K562 (cell line): ENCODE results near the gene NBEAL2. TPM values are rescaled to one million over a fixed set of nuclear protein-coding genes. Genes with fewer than 3 reads are reported as not detected.

Experiments used
- DDX20 ChIP-seq: fragments of 450-650 bp; IDR thresholded peaks from 2 replicates; pipeline ENCODE4 v1.6.1; 2016; ENCODE audit warnings: missing genetic modification characterization, low read depth, mild to moderate bottlenecking, missing compliant biosample characterization, moderate library complexity
- ELK1 ChIP-seq: sonication (generic); formaldehyde crosslinking; IDR thresholded peaks from 2 replicates; pipeline ENCODE4 v1.8.1; 2022; ENCODE audit warnings: missing genetic modification reagents
- HMGXB4 ChIP-seq: sonication (generic); formaldehyde crosslinking; IDR thresholded peaks from 2 replicates; pipeline ENCODE4 v1.8.1; 2023; ENCODE audit warnings: mild to moderate bottlenecking, missing genetic modification reagents
- JUN ChIP-seq, 2 experiments: sonication (generic) in 1 of 2; formaldehyde crosslinking in 1 of 2; IDR thresholded peaks; 2 replicates each; pipeline versions ENCODE4 v1.6.1 to v1.8.0; 2012 to 2022; ENCODE audit warnings: borderline replicate concordance in 2 of 2, mild to moderate bottlenecking in 2 of 2, improper control_type of control experiment in 1 of 2, low read depth in 1 of 2, low read length in 1 of 2, missing genetic modification reagents in 1 of 2
- NR3C1 ChIP-seq: sonication (generic); formaldehyde crosslinking; IDR thresholded peaks from 2 replicates; pipeline ENCODE4 v1.8.1; 2022; ENCODE audit warnings: missing genetic modification reagents
- PRDM10 ChIP-seq: fragments of 450-650 bp; IDR thresholded peaks from 2 replicates; pipeline ENCODE4 v1.6.1; 2018; ENCODE audit not compliant: partially characterized antibody
- ZBTB11 ChIP-seq, 3 experiments: fragments of 200-800 bp in 1 of 3; fragments of 250-450 bp in 1 of 3; fragments of 450-650 bp in 1 of 3; sonication (Bioruptor Pico) in 1 of 3; sonication (Bioruptor generic) in 1 of 3; formaldehyde crosslinking in 1 of 3; IDR thresholded peaks; 2 replicates each; pipeline versions ENCODE4 v1.6.1 to v1.8.0; 2016 to 2022; ENCODE audit warnings: mild to moderate bottlenecking in 2 of 3, missing genetic modification characterization in 2 of 3, missing compliant biosample characterization in 1 of 3, moderate library complexity in 1 of 3
- ZMIZ1 ChIP-seq, 2 experiments: fragments of 150-350 bp in 1 of 2; IDR thresholded peaks; 2 replicates each; pipeline ENCODE4 v1.6.1; 2012 to 2016; ENCODE audit warnings: low read depth in 2 of 2, low read length in 2 of 2, mild to moderate bottlenecking in 1 of 2, moderate library complexity in 1 of 2
- polyA plus RNA-seq, 8 experiments: library from polyadenylated mRNA; depleted of rRNA in 4 of 8; stranded (reverse) in 5 of 8; unstranded in 3 of 8; fragments of >200 nt; fragmentation: Nextera tagmentation in 2 of 8; fragmentation: Illumina TruSeq in 1 of 8; extraction: Ambion mirVana in 2 of 8; extraction: Trizol in 1 of 8; gene quantifications; 2 replicates each; pipeline versions ENCODE4 v1.2.1 to v1.2.3, GENCODE V29; 2011 to 2014; ENCODE audit warnings: inconsistent platforms in 1 of 8, missing spikeins in 1 of 8
- total RNA-seq, 7 experiments: library from RNA; depleted of rRNA in 6 of 7; stranded (reverse); fragments of >200 nt in 6 of 7; fragmentation: Illumina TruSeq in 2 of 7; extraction: Trizol in 2 of 7; gene quantifications; 2 replicates each; pipeline versions ENCODE4 v1.2.1 to v1.2.3, GENCODE V29; 2011 to 2021; ENCODE audit warnings: low replicate concordance in 1 of 7

Gene NBEAL2
- total and polyA plus RNA-seq, 9 of the 15 experiments (the other 6 are each of a cell fraction or from before 2014, with no cell fraction given) = 0.06 to 114 (median 29.6) TPM

- peak; percentile 36; the same call in 1 of the 2 replicates for TF ChIP-seq JUN (IDR thresholded peaks at IDR 0.05; ENCODE audit: borderline replicate concordance, low read depth, low read length)
- TF ChIP-seq JUN (CRISPR knock-in tag; IDR thresholded peaks at IDR 0.05; ENCODE audit: borderline replicate concordance) = no peak; the same call in 1 of the 2 replicates
- TF ChIP-seq ZMIZ1 (IDR thresholded peaks at IDR 0.05; ENCODE audit: low read depth in 2 of 2, low read length in 2 of 2) = no peak
- peak; percentile 41 for TF ChIP-seq PRDM10
- TF ChIP-seq HMGXB4 (CRISPR knock-in tag) = peak; percentile 61; the same call in 1 of the 2 replicates
- TF ChIP-seq ELK1 (CRISPR knock-in tag) = no peak
- TF ChIP-seq DDX20 (tag) = no peak
- no peak; a peak in 1 of 6 replicates for TF ChIP-seq ZBTB11 (CRISPR knock-in tag; IDR thresholded peaks at IDR 0.05)
- no peak for TF ChIP-seq NR3C1 (CRISPR knock-in tag)
Observed at GRCh38 chr3:46978985-46979944, at the start of gene NBEAL2 (continued).
